NB4 (cell line): ENCODE measurements around the gene CGNL1.
A peak's percentile ranks its signal among the peaks of the same experiment; 100 is the strongest.

Experiments
- CTCF ChIP-seq: IDR thresholded peaks from one replicate; pipeline ENCODE4 v1.5.1; 2012; ENCODE audit warnings: low read depth, low read length
- POLR2A ChIP-seq: IDR thresholded peaks from 2 replicates; pipeline ENCODE4 v1.6.1; 2011; ENCODE audit warnings: mild to moderate bottlenecking; ENCODE audit not compliant: insufficient read length; ENCODE audit errors: extremely low read depth

- TF ChIP-seq POLR2A (no peak), CTCF (peak; percentile 79)
Observed at GRCh38 chr15:57561041-57561711, 184.9 kb downstream of the CGNL1 start.
